Urinary bladder (tissue), 4 donors: ENCODE results near the gene CRYBA2. TPM values are rescaled to one million over a fixed set of nuclear protein-coding genes. Genes with fewer than 3 reads are reported as not detected.
A peak's percentile ranks its signal among the peaks of the same experiment; 100 is the strongest.

Experiments
- DNase-seq: peaks from one replicate; pipeline ENCODE4 v3.0.0-alpha.2; 2015; ENCODE audit errors: extremely low spot score
- H3K27ac ChIP-seq: one replicate; pipeline ENCODE4 v1.5.1; 2013; ENCODE audit warnings: low read depth, mild to moderate bottlenecking, moderate library complexity
- H3K36me3 ChIP-seq: one replicate; pipeline ENCODE4 v1.6.1; 2013; ENCODE audit warnings: mild to moderate bottlenecking, moderate library complexity; ENCODE audit not compliant: insufficient read depth
- H3K4me1 ChIP-seq: one replicate; pipeline ENCODE4 v1.6.1; 2013; ENCODE audit warnings: mild to moderate bottlenecking, moderate library complexity; ENCODE audit not compliant: insufficient read depth
- H3K4me3 ChIP-seq: one replicate; pipeline ENCODE4 v1.5.1; 2013; ENCODE audit warnings: low read depth, low read length
- WGBS: extraction: QIAGEN DNeasy Blood & Tissue Kit; methylation state at CpG from one replicate; pipeline ENCODE4 v1.1.7; 2013; 5-methylcytosine and 5-hydroxymethylcytosine counted together
- polyA plus RNA-seq: library from polyadenylated mRNA; stranded (reverse); fragments of 200-250 nt; gene quantifications from one replicate; pipeline ENCODE4 v1.2.3, GENCODE V29; 2013
- total RNA-seq: library from RNA; depleted of rRNA; stranded (reverse); fragments of >200 nt; gene quantifications from one replicate; pipeline ENCODE4 v1.2.3, GENCODE V29; 2014
- donor health status: healthy with polysubstance abuse.
- donor health status: healthy.

The CRYBA2 gene
- total and polyA plus RNA-seq, 2 donors: not detected

- H3K4me3 ChIP-seq: no peak overlapping the region
- no peak overlapping the region for H3K27ac ChIP-seq
- H3K36me3 ChIP-seq: no peaks in the 10 kb centered on the region
- DNase-seq: no peak
- H3K4me1 ChIP-seq: peaks cover 2% of the 10 kb centered on the region
- 42% methylated on average over 4 of the region's 4 CpGs for WGBS
Observed at GRCh38 chr2:218986148-218986761, 7.0 kb downstream of the CRYBA2 start.

- no peak for DNase-seq
Observed at GRCh38 chr2:218985325-218986091, 7.7 kb downstream of the CRYBA2 start.

GRCh38 chr2:218985021-218985324 is 8.2 kb downstream of the CRYBA2 start, which contains the start of gene FEV:
Gene FEV (minus strand): TSS chr2:218985184. CDS start chr2:218985075, 109 bp downstream.
- H3K27ac ChIP-seq: no peak within 1 kb of the TSS
- H3K36me3 ChIP-seq: no peaks in the 10 kb centered on the region
- peaks cover 2% of the 10 kb centered on the region for H3K4me1 ChIP-seq
- no peak for DNase-seq
- WGBS: 1% methylated on average over 32 of the region's 32 CpGs
- H3K4me3 ChIP-seq: no peak within 1 kb of the TSS

More at GRCh38 chr2:218985325-218986091, 7.7 kb downstream of the CRYBA2 start:
- H3K36me3 ChIP-seq: no peaks in the 10 kb centered on the region
- H3K4me1 ChIP-seq: peaks cover 2% of the 10 kb centered on the region
- WGBS: 2% methylated on average over 49 of the region's 49 CpGs
- H3K27ac ChIP-seq: no peak overlapping the region
- no peak overlapping the region for H3K4me3 ChIP-seq

GRCh38 chr2:218984239-218985020 is 8.8 kb downstream of the CRYBA2 start:
- DNase-seq: no peak
- H3K4me1 ChIP-seq: peaks cover 2% of the 10 kb centered on the region
- H3K4me3 ChIP-seq: no peak overlapping the region
- 1% methylated on average over 50 of the region's 50 CpGs for WGBS
- no peak overlapping the region for H3K27ac ChIP-seq
- no peaks in the 10 kb centered on the region for H3K36me3 ChIP-seq

- 9% methylated on average over 10 of the region's 10 CpGs for WGBS
- DNase-seq: no peak
- Histone ChIP-seq H3K4me1 (peaks cover 2% of the 10 kb centered on the region), H3K4me3 (no peak overlapping the region), H3K27ac (no peak overlapping the region), H3K36me3 (no peaks in the 10 kb centered on the region)
Observed at GRCh38 chr2:218983934-218984238, 9.3 kb downstream of the CRYBA2 start.

GRCh38 chr2:218983263-218983933 is 9.8 kb downstream of the CRYBA2 start:
- WGBS: 11% methylated on average over 23 of the region's 23 CpGs
- no peak overlapping the region for H3K27ac ChIP-seq
- peaks cover 2% of the 10 kb centered on the region for H3K4me1 ChIP-seq
- DNase-seq: no peak
- H3K36me3 ChIP-seq: no peaks in the 10 kb centered on the region
- no peak overlapping the region for H3K4me3 ChIP-seq

- no peak overlapping the region for H3K4me3 ChIP-seq
- peaks cover 2% of the 10 kb centered on the region for H3K4me1 ChIP-seq
- H3K27ac ChIP-seq: no peak overlapping the region
- 4% methylated on average over 28 of the region's 28 CpGs for WGBS
- DNase-seq: no peak
- no peaks in the 10 kb centered on the region for H3K36me3 ChIP-seq
Observed at GRCh38 chr2:218982586-218983262, 10.5 kb downstream of the CRYBA2 start.

GRCh38 chr2:218981881-218982585 is 11.2 kb downstream of the CRYBA2 start:
- WGBS: under 1% methylated on average over 69 of the region's 69 CpGs

GRCh38 chr2:218981390-218981880 is 11.8 kb downstream of the CRYBA2 start:
- WGBS: 2% methylated on average over 46 of the region's 46 CpGs
- no peak for DNase-seq
- H3K4me1 ChIP-seq: peaks cover 2% of the 10 kb centered on the region
- no peak overlapping the region for H3K27ac ChIP-seq
- H3K36me3 ChIP-seq: no peaks in the 10 kb centered on the region
- peak overlapping the region; percentile 14 for H3K4me3 ChIP-seq

More at GRCh38 chr2:218981881-218982585, 11.2 kb downstream of the CRYBA2 start:
- Histone ChIP-seq H3K4me1 (peaks cover 2% of the 10 kb centered on the region), H3K27ac (no peak overlapping the region), H3K36me3 (no peaks in the 10 kb centered on the region), H3K4me3 (peak overlapping the region; percentile 14)
- DNase-seq: no peak

- no peak overlapping the region for H3K27ac ChIP-seq
- no peak for DNase-seq
Observed at GRCh38 chr2:218980735-218981389, 12.4 kb downstream of the CRYBA2 start.

GRCh38 chr2:218979846-218980734 is 13.1 kb downstream of the CRYBA2 start:
- DNase-seq: no peak
- Histone ChIP-seq H3K27ac (no peak overlapping the region), H3K36me3 (no peaks in the 10 kb centered on the region), H3K4me3 (no peak overlapping the region), H3K4me1 (peaks cover 2% of the 10 kb centered on the region)
- WGBS: 2% methylated on average over 39 of the region's 39 CpGs

More at GRCh38 chr2:218980735-218981389, 12.4 kb downstream of the CRYBA2 start:
- 2% methylated on average over 26 of the region's 26 CpGs for WGBS
- Histone ChIP-seq H3K36me3 (no peaks in the 10 kb centered on the region), H3K4me1 (peaks cover 2% of the 10 kb centered on the region), H3K4me3 (no peak overlapping the region)
